HG02588 (cell line): ENCODE results near the gene FRAT1.
"Not testable (repeated sequence)": the region's sequence is repeated elsewhere in the genome, so short reads cannot be mapped to it uniquely, and the experiment has no call there.

Source experiments
- ATAC-seq: cut with Tn5 transposase; IDR thresholded peaks from one replicate; pipeline ENCODE4 v1.9.1; 2021; ENCODE audit warnings: mild to moderate bottlenecking, moderate library complexity; ENCODE audit not compliant: unreplicated experiment

The FRAT1 gene

GRCh38 chr10:97334370-97335175 is 15.5 kb downstream of the FRAT1 start, which contains the start of gene FRAT2:
FRAT2 (minus strand) TSS chr10:97334729; CDS start chr10:97334572, 157 bp downstream.
- peak; percentile 81 for ATAC-seq

GRCh38 chr10:97335188-97335619 is 16.1 kb downstream of the FRAT1 start:
- ATAC-seq: no peak

- no peak for ATAC-seq
These were observed 16.9 kb downstream of the FRAT1 start for GRCh38 chr10:97336006-97336405.

- ATAC-seq: no peak
These were observed 17.4 kb downstream of the FRAT1 start for GRCh38 chr10:97336446-97336845.

GRCh38 chr10:97336942-97337831 is 18.1 kb downstream of the FRAT1 start:
- ATAC-seq: no peak

GRCh38 chr10:97338041-97338440 is 19.0 kb downstream of the FRAT1 start:
- ATAC-seq: no peak

GRCh38 chr10:97341416-97341815 is 22.3 kb downstream of the FRAT1 start:
- no peak for ATAC-seq

- ATAC-seq: not testable (repeated sequence)
These were observed 24.6 kb downstream of the FRAT1 start for GRCh38 chr10:97343664-97344063.

GRCh38 chr10:97347317-97347716 is 28.2 kb downstream of the FRAT1 start:
- no peak for ATAC-seq

GRCh38 chr10:97349752-97350513 is 30.9 kb downstream of the FRAT1 start:
- ATAC-seq: no peak

- ATAC-seq: no peak
These were observed 34.9 kb downstream of the FRAT1 start for GRCh38 chr10:97353945-97354344.

- ATAC-seq: no peak
These were observed 36.5 kb downstream of the FRAT1 start for GRCh38 chr10:97355571-97355975.

GRCh38 chr10:97356318-97356914 is 37.3 kb downstream of the FRAT1 start:
- no peak for ATAC-seq

- no peak for ATAC-seq
These were observed 37.8 kb downstream of the FRAT1 start for GRCh38 chr10:97356918-97357317.

- ATAC-seq: no peak
These were observed 39.3 kb downstream of the FRAT1 start for GRCh38 chr10:97358349-97358748.

- ATAC-seq: no peak
These were observed 39.7 kb downstream of the FRAT1 start for GRCh38 chr10:97358781-97359180.

GRCh38 chr10:97360705-97361536 is 41.9 kb downstream of the FRAT1 start:
- no peak for ATAC-seq

GRCh38 chr10:97361537-97361901 is 42.4 kb downstream of the FRAT1 start:
- no peak for ATAC-seq

- no peak for ATAC-seq
These were observed 43.4 kb downstream of the FRAT1 start for GRCh38 chr10:97362310-97363033.
